Left lung (tissue), 10 donors: ENCODE results near the gene PLPPR3. TPM values are rescaled to one million over a fixed set of nuclear protein-coding genes. Genes with fewer than 3 reads are reported as not detected.

Source experiments
- ATAC-seq: fragments of 200-7000 bp; cut with Tn5 transposase; one replicate; pipeline ENCODE4 v1.9.1; 2020; ENCODE audit warnings: moderate library complexity
- DNase-seq, 4 donors: peaks; one replicate each; pipeline ENCODE4 v3.0.0-alpha.2; 2013 to 2020
- H3K27ac ChIP-seq, 2 donors: fragments of 200-600 bp; sonication (generic) in 1 of 2; one replicate each; pipeline versions ENCODE4 v1.5.0 to v1.8.0; 2020 to 2021
- H3K27me3 ChIP-seq, 2 donors: fragments of 200-600 bp; sonication (generic) in 1 of 2; one replicate each; pipeline versions ENCODE4 v1.5.0 to v1.8.0; 2020 to 2021
- H3K36me3 ChIP-seq, 2 donors: fragments of 200-600 bp; sonication (generic) in 1 of 2; one replicate each; pipeline versions ENCODE4 v1.5.0 to v1.8.0; 2020 to 2021
- H3K4me1 ChIP-seq, 2 donors: fragments of 200-600 bp; one replicate each; pipeline ENCODE4 v1.8.0; 2021
- H3K4me3 ChIP-seq, 2 donors: fragments of 200-600 bp; sonication (generic) in 1 of 2; one replicate each; pipeline versions ENCODE4 v1.5.0 to v1.8.0; 2020 to 2021; ENCODE audit warnings: mild to moderate bottlenecking in 1 of 2
- H3K9me3 ChIP-seq, 2 donors: fragments of 200-600 bp; sonication (generic) in 1 of 2; one replicate each; pipeline versions ENCODE4 v1.5.0 to v1.8.0; 2020 to 2021
- intact Hi-C, 2 donors: fragments of 100-400 bp; cut with DNase I; formaldehyde crosslinking; loops; one replicate each; pipeline versions ENCODE4 v1.11.2 to v1.14.2; 2022
- polyA plus RNA-seq, 6 donors: library from polyadenylated mRNA; unstranded; fragments of 120-200 nt; gene quantifications; one replicate each; pipeline ENCODE4 v1.2.1, GENCODE V29; 2013; ENCODE audit not compliant: insufficient read length in 6 of 6
- total RNA-seq, 2 donors: library from RNA; stranded (reverse); fragmentation: NEBNext Ultra II Directional; extraction: Animal tissue kit (Norgen Biotek cat#: 25700); gene quantifications; one replicate each; pipeline ENCODE4 v1.2.1, GENCODE V29; 2021
- TF ChIP-seq, protein P1 (sequence below), 2 donors: fragments of 200-600 bp; sonication (generic) in 1 of 2; IDR thresholded peaks; one replicate each; pipeline versions ENCODE4 v1.5.0 to v1.8.0; 2021; ENCODE audit warnings: antibody characterized with exemption in 2 of 2
- donor health status: DM: no; HTN: yes; CAD: no.
- donor health status: DM: no; HTN: no; CAD: no.

The PLPPR3 gene
- total and polyA plus RNA-seq, 8 donors = 1.6 to 11.9 (median 6.3) TPM

DNA sequence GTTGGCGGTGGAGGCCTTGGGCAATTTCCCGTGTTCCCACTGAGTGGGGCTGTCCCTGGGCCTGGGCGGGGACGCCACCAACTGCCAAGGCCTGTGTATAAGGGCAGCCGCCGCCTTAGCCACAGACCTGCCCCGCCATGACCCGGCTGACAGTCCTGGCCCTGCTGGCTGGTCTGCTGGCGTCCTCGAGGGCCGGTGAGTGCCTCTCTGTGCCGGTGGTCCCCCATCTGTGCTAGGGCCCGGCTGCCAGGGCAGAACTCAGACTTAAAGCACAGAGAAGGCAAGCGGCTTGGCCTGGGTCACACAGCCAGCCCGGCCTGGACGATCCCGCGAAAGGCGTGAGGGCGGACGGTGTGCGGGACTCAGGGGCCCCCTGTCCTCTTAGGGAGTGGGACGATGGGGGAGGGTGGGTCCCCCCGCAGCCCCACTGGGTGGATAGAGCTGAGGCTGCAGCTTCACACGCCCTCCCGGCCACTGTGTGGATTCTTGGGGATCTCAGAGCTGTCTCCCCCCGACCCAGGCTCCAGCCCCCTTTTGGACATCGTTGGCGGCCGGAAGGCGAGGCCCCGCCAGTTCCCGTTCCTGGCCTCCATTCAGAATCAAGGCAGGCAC is 6.1 kb upstream of the PLPPR3 start, which contains the start of gene AZU1:
Gene AZU1 (plus strand): TSS at position 128 of the 612 bp plus-strand sequence. CDS start 10 bp downstream, at position 138.
- intact Hi-C loops = no loop called here
- Histone ChIP-seq H3K27ac (no peak within 1 kb of the TSS), H3K4me1 (peaks cover 0 to 64% of the 10 kb centered on the region in 2 donors), H3K27me3 (peaks cover 5 to 54% of the 10 kb centered on the region in 2 donors), H3K36me3 (no peaks in the 10 kb centered on the region), H3K9me3 (no peaks in the 10 kb centered on the region), H3K4me3 (no peak within 1 kb of the TSS)
- TF ChIP-seq, protein P1, sequence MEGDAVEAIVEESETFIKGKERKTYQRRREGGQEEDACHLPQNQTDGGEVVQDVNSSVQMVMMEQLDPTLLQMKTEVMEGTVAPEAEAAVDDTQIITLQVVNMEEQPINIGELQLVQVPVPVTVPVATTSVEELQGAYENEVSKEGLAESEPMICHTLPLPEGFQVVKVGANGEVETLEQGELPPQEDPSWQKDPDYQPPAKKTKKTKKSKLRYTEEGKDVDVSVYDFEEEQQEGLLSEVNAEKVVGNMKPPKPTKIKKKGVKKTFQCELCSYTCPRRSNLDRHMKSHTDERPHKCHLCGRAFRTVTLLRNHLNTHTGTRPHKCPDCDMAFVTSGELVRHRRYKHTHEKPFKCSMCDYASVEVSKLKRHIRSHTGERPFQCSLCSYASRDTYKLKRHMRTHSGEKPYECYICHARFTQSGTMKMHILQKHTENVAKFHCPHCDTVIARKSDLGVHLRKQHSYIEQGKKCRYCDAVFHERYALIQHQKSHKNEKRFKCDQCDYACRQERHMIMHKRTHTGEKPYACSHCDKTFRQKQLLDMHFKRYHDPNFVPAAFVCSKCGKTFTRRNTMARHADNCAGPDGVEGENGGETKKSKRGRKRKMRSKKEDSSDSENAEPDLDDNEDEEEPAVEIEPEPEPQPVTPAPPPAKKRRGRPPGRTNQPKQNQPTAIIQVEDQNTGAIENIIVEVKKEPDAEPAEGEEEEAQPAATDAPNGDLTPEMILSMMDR (IDR thresholded peaks at IDR 0.05) = no peak
- ATAC-seq (peak; percentile 59), DNase-seq (peak in 1 of 4 donors; percentile 86)

- DNase-seq (no peak), ATAC-seq (no peak)
- TF ChIP-seq, protein P1 (IDR thresholded peaks at IDR 0.05) = no peak
- Histone ChIP-seq H3K4me1 (peaks cover 0 to 69% of the 10 kb centered on the region in 2 donors), H3K36me3 (no peaks in the 10 kb centered on the region), H3K27ac (no peak overlapping the region), H3K27me3 (peaks cover 10 to 57% of the 10 kb centered on the region in 2 donors), H3K4me3 (no peak overlapping the region), H3K9me3 (no peaks in the 10 kb centered on the region)
- intact Hi-C loops = no loop called here
Measured at GRCh38 chr19:827314-827709, 5.6 kb upstream of the PLPPR3 start.

GRCh38 chr19:825897-826644 is 4.3 kb upstream of the PLPPR3 start:
- intact Hi-C loops = no loop called here
- H3K27me3 ChIP-seq = peaks cover 18 to 57% of the 10 kb centered on the region in 2 donors
- no peak overlapping the region for H3K27ac ChIP-seq
- no peaks in the 10 kb centered on the region for H3K9me3 ChIP-seq
- TF ChIP-seq, protein P1 (IDR thresholded peaks at IDR 0.05) = no peak
- DNase-seq (no peak), ATAC-seq (no peak)
- peaks cover 3 to 78% of the 10 kb centered on the region in 2 donors for H3K4me1 ChIP-seq
- H3K36me3 ChIP-seq = no peaks in the 10 kb centered on the region
- no peak overlapping the region for H3K4me3 ChIP-seq

DNA sequence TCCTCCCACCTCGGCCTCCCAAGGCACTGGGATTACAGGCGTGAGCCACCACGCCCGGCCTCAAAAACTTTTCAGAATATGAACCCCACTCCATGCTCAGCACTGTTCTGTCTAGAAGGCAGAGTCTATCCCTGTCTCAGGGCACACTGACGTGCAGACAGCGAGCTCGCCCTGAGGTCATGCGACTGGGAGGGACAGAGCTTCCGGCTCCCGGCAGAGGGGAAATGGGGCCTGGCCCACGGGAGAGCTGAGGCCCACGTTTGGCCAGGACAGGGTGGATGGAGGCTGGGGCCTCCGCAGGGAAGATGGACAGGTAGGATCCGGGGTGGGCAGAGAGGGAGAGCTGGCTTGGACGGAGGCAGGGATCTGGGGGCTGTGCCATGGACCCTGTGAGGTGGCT is 3.1 kb upstream of the PLPPR3 start:
- Histone ChIP-seq H3K27ac (no peak overlapping the region), H3K9me3 (no peaks in the 10 kb centered on the region), H3K4me1 (peaks cover 3 to 73% of the 10 kb centered on the region in 2 donors), H3K4me3 (no peak overlapping the region), H3K27me3 (peaks cover 18 to 50% of the 10 kb centered on the region in 2 donors), H3K36me3 (no peaks in the 10 kb centered on the region)
- ATAC-seq = peak; percentile 43
- TF ChIP-seq, protein P1 (IDR thresholded peaks at IDR 0.05) = no peak
- no peak for DNase-seq
- intact Hi-C loops = no loop called here

- DNase-seq = no peak
- Histone ChIP-seq H3K4me1 (peaks cover 3 to 69% of the 10 kb centered on the region in 2 donors), H3K9me3 (no peaks in the 10 kb centered on the region), H3K27me3 (peaks cover 18 to 45% of the 10 kb centered on the region in 2 donors), H3K4me3 (no peak overlapping the region), H3K36me3 (no peaks in the 10 kb centered on the region), H3K27ac (no peak overlapping the region)
- peak; percentile 39 for ATAC-seq
- intact Hi-C loops = no loop called here
- TF ChIP-seq, protein P1 (IDR thresholded peaks at IDR 0.05) = no peak
Measured at GRCh38 chr19:823565-824121, 1.9 kb upstream of the PLPPR3 start.
